GM18498 (cell line): Measurements from ENCODE around the gene SMIM35.
A peak's percentile ranks its signal among the peaks of the same experiment; 100 is the strongest.

Source experiments
- ATAC-seq: cut with Tn5 transposase; IDR thresholded peaks from one replicate; pipeline ENCODE4 v1.9.1; 2021; ENCODE audit warnings: mild to moderate bottlenecking, moderate library complexity; ENCODE audit not compliant: unreplicated experiment

SMIM35 gene

DNA sequence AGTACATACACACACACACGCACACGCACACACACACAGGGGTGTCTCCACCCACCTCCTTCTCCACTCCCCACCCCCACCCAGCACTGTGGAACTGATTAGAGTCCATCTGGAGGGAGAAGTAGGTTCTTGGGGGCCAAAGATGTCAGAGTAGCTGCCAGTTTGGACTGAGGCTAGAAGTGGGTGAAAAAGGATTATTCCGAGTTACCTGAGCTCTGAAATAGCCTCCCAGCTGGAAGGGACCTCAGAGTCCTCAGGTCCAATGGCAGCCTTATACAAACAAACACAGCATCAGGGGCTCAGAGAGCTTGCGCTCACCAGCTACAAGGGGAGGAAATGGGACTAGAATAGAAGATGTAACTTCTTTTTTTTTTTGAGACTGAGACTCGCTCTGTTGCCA is 79.7 kb downstream of the SMIM35 start:
- ATAC-seq, result no peak

DNA sequence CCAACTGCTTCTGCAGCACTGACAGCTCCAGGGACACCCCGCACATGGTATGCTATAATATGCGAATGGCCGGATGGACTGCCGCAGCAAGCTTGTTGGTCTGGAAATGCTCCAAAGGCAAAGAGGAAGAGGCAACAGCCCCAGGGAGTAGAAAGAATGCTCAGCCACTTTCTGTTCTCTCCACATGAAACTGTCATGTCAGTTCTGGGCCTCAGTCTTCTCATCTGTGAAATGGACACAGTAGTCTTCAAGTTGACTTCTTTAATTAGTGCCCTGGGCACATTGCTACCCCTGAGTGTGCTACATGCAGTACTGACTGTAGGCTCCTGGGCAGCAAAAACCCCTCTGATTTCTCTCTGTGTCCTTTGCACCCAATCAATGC is 80.6 kb downstream of the SMIM35 start:
- ATAC-seq, result no peak

DNA sequence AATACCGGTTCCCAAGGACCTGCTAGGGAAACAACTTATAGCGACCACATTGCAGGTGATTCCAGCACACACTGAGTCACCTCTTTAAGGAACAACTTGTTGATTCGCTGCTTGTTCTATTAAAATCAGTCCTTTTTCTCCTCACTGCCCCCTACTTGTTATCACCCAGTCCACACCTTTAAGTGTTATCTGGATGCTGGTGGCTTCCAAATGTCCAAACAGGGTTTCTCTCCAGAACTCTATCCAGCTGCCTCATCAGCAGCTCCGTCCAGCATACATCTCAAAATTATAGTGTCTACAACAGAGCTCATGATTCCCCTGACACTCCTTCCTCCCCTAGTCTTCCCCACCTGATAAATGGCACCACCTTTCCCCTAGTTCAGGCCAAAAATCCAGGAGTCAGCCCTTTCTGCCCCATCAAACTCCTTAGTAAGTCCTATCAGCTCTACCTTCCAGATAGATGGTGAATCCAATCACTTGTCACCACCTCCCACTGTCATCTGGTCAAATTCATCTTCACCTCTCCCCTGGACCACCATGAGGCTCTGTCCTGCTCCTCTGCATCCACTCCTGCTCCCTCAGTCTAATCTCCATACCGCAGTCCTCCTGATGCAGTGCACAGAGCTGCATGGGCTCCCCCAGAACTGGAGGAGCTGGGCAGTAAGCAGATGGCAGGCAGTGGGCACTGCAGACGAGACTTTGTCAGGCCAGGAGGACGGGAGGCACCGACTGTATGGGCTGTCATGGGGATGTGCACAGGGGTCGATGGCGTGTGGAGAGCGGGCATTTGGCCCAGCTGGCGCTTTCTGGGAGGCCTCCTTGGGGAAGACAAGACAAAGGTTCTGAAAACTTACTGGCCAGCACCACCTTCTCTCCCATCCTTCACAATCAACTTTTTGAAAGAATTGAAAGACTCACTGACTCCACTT is 81.3 kb downstream of the SMIM35 start:
- ATAC-seq, result no peak

DNA sequence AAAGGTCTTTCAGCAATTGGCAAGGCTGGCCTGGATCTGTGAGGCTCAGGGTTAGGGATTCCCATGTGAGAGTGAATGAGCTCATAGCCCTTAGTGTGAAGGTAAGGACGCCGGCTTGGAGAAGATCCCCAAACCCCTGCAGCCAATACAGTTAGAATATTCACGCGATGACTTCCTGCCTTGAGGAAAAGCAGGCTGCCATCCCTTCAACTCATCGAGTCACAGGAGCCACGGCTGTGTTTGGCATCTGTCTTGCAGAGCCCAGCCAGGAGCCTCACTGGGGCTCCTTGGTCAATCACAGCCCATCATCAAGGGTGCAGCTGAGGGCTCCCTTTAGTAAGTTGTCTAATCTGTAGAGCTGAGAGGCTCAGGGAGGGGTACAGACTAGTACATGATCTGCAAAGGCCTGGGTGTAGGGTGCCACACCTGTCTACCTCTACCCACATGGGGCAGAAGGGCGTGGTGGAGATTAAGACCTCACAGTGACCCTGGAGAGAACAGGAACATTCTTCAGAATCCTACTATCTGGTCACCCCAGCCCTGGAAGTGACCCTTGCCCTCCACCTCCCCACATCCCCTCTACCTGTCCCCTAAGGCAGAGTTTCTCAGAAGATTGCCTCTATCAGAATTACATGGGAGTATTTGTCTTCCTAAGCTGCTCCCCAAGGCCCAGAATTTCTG is 82.1 kb downstream of the SMIM35 start:
- ATAC-seq, result no peak

DNA sequence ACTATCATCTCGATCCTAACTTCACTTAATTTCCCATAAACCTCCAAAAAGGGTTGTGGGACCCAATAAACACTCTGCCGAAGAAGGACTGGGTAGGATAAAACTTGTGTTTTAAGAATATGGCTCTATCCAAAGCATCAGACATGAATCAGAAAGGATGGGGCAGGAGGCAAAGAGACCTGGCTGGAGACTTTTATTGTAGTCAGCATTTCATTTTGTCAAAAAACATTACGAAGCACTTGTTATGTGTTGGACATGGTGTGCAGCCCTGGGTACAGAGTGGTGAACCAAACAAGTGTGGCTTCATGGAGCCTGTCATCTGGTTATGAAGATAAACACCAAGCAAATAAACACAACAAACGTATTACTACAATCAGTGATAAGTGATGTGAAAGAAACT is 83.3 kb downstream of the SMIM35 start:
- no peak for ATAC-seq

DNA sequence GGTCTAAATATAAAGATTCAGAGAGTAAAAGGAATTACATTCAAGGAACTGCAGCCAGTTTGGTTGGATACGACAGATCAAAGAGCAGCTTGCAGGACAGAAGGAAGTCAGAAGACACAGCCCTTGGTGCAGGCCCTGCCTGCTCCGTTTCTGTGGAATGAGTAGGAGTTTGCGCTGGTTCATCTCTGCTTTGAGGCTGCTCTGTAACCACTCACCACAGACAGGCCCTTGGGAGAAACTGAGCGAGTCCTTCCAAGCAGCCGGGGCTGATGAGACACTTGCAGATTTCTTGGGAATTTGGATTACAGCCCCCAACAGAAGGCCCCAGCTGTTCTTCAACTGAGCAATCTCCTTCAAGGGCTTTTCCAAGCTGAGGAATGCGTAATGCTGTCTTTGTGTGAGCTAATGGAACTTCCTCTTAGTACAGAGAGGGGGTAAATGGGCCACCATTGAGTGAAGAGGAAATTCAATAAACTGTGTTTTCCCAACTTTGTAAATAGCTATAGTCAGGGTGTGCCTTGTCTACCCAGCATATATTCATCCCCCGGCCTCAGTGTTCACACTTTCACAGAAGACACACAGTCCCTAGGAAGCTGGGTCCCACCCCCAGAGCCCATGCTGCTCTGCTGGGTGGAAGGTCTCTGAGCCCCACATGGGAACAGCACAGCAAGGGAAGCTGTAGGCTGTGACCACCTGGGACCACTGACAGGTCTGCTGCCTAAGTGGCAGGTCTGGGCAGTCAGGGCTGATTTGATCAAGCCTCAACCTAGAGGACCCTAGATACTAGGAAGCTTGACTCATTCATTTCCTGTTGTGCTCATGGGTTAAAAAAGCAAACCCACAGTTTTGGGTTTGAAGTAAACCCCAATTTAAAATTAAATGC is 84.0 kb downstream of the SMIM35 start:
- ATAC-seq, result no peak

DNA sequence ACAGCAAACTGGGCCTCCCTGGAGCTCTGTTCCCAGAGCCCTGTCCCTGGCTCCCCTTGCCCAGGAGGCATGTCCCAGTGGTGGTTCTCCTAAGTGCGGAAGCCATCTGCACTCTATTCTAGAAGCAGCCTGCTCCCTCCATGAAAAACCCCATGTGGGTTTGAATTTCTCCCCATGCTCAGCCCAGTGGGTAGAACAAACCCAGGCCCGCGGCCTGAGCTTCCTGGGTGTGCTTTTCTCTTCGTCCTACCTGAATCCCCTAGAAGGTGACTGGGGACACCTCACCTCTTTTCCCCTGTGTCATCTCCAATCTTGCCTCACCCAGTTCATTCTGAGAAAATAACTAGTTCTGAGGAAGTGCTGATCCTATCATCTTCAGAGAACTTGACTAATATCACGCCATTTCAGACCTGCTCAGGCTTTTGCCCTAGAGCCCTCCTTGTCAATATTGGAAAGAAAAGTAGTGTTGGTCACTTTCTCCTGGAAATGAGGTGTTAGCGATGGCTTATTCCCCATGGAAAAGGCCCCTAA is 84.7 kb downstream of the SMIM35 start:
- no peak for ATAC-seq

DNA sequence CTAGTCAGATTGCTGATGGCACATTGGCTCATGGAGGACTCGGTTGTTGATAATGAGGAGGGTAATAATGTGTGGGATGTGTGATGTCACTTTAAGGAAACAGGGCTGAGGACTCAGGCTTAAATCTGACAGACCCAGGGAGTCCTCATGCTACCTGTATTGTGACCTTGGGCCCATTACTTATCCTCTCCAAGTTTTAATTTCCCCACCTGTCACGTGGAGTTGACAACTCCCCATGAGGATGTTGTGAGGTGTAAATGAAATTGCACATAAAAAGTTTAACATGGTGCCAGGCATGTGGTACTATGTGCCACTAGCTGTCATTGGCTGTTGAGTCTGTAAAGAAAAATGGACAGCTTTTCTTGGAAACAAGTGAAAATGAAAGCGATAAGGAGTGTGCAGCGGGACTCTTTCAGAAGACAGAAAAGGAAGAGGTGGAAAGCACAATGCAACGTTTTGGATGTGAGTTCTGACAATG is 85.2 kb downstream of the SMIM35 start:
- ATAC-seq, result no peak

DNA sequence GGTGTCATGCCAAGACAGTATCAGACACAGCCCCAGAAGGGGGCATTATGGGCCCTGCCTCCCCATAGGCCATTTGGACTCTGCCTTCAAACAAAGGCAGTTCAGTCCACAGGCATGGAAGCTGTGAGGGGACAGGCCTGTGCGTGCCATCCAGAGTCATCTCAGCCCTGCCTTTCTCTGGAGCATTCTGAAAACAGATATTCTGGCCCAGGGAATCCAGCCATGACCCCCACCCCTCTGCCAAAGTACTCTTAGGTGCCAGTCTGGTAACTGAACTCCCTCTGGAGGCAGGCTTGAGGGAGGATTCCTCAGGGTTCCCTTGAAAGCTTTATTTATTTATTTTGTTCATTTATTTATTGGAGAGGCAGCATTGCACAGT is 85.9 kb downstream of the SMIM35 start:
- no peak for ATAC-seq

DNA sequence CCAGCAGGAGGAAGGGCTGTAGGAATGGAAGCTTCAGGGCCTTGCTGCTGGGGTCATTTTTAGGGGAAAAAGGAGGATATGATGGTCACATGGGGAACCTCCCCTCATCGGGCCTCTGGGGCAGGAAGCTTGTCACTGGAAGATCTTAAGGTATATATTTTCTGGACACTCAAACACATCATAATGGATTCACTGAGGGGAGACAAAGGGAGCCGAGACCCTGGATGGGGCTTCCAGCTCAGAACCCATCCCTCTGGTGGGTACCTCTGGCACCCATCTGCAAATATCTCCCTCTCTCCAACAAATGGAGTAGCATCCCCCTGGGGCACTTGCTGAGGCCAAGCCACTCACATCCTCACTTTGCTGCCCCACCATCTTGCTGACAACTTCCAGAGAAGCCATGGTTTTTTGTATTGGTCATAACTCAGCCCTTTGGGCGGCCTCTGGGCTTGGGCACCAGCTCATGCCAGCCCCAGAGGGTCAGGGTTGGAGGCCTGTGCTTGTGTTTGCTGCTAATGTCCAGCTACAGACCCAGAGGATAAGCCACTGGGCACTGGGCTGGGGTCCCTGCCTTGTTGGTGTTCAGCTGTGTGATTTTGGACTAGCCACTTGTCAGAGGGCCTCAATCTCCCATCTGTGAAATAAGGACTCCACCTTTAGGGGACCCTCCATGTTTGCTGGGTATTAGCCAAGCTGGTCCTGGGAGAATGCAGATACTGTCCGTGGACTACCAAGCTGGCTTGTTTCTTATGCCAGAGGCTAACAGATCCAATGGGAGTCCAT is 86.5 kb downstream of the SMIM35 start:
- ATAC-seq, result no peak

DNA sequence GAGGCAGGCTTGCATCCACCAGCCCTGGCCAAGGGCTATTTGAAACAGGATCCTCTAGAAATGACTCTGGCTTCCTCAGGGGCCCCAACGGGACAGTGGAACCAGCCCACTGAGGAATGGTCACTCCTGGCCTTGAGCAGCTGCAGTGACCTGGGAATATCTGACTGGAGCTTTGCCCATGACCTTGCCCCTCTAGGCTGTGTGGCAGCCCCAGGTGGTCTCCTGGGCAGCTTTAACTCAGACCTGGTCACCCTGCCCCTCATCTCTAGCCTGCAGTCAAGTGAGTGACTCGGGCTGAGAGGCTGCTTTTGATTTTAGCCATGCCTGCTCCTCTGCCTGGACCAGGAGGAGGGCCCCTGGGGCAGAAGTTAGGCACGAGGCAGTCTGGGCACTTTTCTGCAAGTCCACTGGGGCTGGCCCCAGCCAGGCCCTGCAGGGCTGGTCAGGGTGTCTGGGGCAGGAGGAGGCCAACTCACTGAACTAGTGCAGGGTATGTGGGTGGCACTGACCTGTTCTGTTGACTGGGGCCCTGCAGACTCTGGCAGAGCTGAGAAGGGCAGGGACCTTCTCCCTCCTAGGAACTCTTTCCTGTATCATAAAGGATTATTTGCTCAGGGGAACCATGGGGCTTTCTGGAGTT is 87.3 kb downstream of the SMIM35 start:
- no peak for ATAC-seq

DNA sequence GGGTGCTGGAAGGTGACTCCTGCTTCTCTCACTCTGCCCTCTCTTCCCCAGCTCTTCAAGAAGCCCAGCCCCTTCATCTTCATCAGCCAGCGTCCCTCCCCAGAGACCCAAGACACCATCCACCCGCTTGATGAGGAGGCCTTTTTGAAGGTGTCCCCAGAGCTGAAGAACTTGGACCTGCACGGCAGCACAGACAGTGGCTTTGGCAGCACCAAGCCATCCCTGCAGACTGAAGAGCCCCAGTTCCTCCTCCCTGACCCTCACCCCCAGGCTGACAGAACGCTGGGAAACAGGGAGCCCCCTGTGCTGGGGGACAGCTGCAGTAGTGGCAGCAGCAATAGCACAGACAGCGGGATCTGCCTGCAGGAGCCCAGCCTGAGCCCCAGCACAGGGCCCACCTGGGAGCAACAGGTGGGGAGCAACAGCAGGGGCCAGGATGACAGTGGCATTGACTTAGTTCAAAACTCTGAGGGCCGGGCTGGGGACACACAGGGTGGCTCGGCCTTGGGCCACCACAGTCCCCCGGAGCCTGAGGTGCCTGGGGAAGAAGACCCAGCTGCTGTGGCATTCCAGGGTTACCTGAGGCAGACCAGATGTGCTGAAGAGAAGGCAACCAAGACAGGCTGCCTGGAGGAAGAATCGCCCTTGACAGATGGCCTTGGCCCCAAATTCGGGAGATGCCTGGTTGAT is 88.0 kb downstream of the SMIM35 start:
- ATAC-seq, result no peak

DNA sequence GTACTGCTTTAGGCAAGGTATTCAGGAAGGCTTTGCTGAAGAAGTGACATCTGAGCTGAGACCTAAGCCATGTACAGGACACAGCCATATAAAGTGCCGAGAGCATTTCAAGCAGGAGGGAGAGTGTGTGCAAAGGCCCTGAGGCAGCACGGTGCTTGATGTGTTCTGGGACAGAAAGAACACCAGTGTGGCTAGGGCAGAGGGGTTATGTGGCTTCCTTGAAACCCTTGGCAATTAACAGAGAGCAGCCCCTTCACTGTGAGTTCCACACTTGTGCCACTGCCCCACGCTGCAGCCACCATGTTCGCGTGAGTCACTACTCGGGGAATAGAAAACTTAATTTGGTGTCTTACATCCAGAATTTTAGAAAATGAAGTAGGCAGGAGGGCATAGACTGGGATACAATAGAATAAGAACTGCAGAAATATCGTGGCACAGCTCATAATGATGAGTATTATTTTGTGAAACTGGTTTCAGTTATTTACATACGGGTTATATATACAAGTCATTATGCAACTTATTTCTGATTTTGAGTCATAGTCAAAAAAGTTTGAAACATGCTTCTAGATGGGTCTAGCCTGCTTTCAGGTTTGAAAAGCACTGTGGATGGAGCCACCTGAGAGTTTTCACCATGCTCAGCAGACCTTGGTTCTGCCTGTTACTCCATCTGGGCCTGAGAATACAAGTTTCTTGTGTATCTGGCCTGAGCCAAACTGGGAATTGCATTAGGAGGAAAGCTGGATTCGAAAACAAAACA is 88.8 kb downstream of the SMIM35 start:
- ATAC-seq, result peak; percentile 75

DNA sequence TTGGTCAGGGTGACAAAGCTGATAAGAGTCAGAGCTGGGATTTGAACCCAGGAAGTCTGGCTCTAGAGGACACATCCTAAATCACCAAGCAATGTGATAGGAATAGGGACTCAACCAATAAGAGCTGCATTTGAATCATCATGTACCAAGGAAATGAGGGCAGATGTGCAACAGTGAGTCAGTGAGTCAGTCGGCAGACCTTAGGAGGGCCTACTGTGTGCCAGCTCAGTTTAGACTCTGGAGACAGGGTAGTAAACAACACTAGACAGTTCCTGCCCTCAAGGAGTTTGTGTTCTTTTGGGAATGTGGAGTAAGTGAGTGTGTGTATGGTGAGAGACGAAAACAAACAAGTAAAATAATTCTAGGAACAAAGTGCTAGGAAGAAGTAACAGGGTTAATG is 89.4 kb downstream of the SMIM35 start:
- ATAC-seq, result no peak

DNA sequence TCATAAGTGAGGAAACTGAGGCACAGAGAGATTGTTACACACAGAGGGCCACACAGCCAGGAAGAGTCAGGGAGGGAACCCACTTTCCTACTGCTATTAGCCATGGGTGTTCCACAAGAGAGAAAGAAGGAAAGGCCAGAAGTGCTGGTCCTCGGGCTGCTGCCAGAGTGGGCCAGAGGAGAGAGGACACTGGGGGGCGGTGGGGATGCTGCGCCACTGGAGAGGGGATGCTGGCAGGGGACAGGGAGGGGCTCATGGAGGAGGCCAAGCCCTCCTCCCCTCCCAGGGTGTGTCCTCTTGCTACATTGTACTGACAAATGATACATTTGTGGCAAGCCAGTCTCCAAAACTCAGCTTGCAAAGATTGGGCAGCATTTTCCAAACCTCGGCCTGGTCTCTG is 90.7 kb downstream of the SMIM35 start:
- ATAC-seq, result no peak

DNA sequence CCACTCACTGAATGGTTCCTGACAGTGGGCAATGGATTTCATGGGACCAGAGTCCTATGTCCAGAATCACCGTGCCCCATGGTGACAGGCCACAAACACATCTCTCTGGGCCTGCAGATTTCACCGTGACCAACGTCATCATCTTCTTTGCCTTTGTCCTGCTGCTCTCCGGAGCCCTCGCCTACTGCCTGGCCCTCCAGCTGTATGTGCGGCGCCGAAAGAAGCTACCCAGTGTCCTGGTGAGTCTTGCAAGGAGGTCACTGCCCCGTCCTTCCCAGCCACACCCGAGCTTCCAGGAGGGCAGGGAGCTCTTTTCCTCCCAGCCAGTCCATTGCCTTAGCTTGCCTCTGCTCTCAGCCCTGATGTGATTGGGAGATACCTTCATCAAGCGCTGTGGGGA is 91.3 kb downstream of the SMIM35 start:
- ATAC-seq, result no peak

DNA sequence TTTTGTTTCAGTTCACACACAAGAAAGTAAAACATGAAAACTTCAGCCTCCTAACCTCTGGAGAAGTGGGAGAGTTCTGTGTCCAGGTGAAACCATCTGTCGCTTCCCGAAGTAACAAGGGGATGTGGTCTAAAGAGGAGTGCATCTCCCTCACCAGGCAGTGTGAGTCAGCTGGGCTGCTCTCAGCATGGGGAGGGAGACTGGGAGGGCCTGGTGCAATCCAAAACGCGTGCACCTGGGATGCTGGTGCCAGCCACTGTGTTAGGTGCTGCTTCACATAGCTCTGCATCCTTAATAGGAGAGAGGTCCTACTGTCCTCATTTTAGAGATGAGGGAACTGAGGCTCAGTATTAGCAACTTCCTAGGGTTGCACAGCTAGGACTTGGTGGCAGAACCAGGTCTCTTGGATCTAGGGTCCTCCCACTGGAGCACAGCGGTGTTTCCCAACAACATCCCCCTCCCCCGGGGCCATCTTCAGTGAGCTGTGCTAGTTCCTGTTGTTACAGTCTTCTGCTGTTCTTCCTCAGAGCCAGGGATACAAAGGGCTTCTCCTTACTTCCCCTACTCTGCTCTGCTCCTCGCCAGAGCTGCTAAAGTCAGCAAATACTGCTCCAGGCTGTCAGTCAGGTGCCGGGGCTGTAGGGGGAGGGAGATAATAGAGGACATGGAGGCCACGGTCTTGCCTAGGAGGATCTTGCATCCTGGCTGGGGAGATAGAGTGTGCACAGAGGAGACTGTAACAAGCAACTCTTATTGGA is 92.6 kb downstream of the SMIM35 start:
- ATAC-seq, result no peak

DNA sequence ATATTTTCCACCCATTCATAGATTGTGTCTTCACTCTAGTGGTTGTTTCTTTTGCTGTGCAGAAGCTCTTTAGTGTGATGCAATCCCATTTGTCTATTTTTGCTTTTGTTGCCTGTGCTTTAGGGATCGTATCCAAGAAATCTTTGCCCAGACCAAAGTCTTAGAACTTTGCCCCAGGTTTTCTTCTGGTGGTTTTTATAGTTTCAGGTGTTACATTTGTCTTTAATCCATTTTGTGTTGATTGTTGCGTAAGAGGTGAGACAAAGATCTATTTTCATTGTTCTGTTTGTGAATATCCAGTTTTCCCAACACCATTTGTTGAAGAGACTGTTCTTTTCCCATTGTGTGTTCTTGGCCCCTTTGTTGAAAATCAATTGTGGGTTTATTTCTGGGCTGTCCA is 94.1 kb downstream of the SMIM35 start:
- ATAC-seq, result no peak
